Activated CD4-positive, alpha-beta T cell treated with anti-CD3 and anti-CD28 coated beads, Interleukin-2, Interleukin-6, amounts not matched to agents 100 ng/mL and 50 ng/mL, durations not matched to agents 16 hours and 8 hours (primary cell): ENCODE data around the gene MOB3B.

Experiments
- DNase-seq: peaks from one replicate; pipeline ENCODE4 v3.0.0-alpha.2; 2020

Gene MOB3B

GRCh38 chr9:27353474-27354229 is 176.0 kb downstream of the MOB3B start:
- peak; percentile 15 for DNase-seq

- DNase-seq: no peak
Measured at GRCh38 chr9:27353166-27353473, 176.5 kb downstream of the MOB3B start.

- peak; percentile 37 for DNase-seq
Measured at GRCh38 chr9:27352457-27353165, 177.0 kb downstream of the MOB3B start.

- no peak for DNase-seq
Measured at GRCh38 chr9:27351438-27351837, 178.2 kb downstream of the MOB3B start.

GRCh38 chr9:27350382-27350976 is 179.1 kb downstream of the MOB3B start:
- no peak for DNase-seq

GRCh38 chr9:27349698-27350080 is 179.9 kb downstream of the MOB3B start:
- DNase-seq: no peak

- DNase-seq: no peak
Measured at GRCh38 chr9:27348785-27349697, 180.6 kb downstream of the MOB3B start.

- no peak for DNase-seq
Measured at GRCh38 chr9:27347889-27348288, 181.7 kb downstream of the MOB3B start.

GRCh38 chr9:27344776-27345175 is 184.8 kb downstream of the MOB3B start:
- no peak for DNase-seq

- DNase-seq: no peak
Measured at GRCh38 chr9:27341545-27342294, 187.9 kb downstream of the MOB3B start.

GRCh38 chr9:27340961-27341511 is 188.6 kb downstream of the MOB3B start:
- DNase-seq: no peak

- DNase-seq: no peak
Measured at GRCh38 chr9:27340285-27340674, 189.3 kb downstream of the MOB3B start.

GRCh38 chr9:27339661-27340284 is 189.8 kb downstream of the MOB3B start:
- no peak for DNase-seq

GRCh38 chr9:27338527-27338903 is 191.1 kb downstream of the MOB3B start:
- DNase-seq: no peak

- no peak for DNase-seq
Measured at GRCh38 chr9:27337833-27338526, 191.6 kb downstream of the MOB3B start.

- DNase-seq: no peak
Measured at GRCh38 chr9:27337236-27337635, 192.4 kb downstream of the MOB3B start.

GRCh38 chr9:27336829-27337228 is 192.8 kb downstream of the MOB3B start:
- no peak for DNase-seq

GRCh38 chr9:27336126-27336525 is 193.5 kb downstream of the MOB3B start:
- no peak for DNase-seq

GRCh38 chr9:27335075-27335474 is 194.5 kb downstream of the MOB3B start:
- no peak for DNase-seq

GRCh38 chr9:27333241-27334052 is 196.2 kb downstream of the MOB3B start:
- peak; percentile 52 for DNase-seq
